KOPT-K1 (cell line): ENCODE results near the gene FILIP1.
"Not testable (repeated sequence)": the region's sequence is repeated elsewhere in the genome, so short reads cannot be mapped to it uniquely, and the experiment has no call there.

Source experiments
- H3K27ac ChIP-seq: fragments of 200-600 bp; sonication (generic); 2 replicates; pipeline ENCODE4 v1.5.1; 2016; ENCODE audit warnings: antibody characterized with exemption, mild to moderate bottlenecking, low read depth, low read length; ENCODE audit not compliant: poor library complexity, severe bottlenecking
- H3K36me3 ChIP-seq: fragments of 200-600 bp; sonication (generic); 2 replicates; pipeline ENCODE4 v1.5.1; 2017; ENCODE audit warnings: antibody characterized with exemption, mild to moderate bottlenecking, low read length, moderate library complexity; ENCODE audit not compliant: insufficient read depth
- H3K9me3 ChIP-seq: fragments of 200-600 bp; sonication (generic); 2 replicates; pipeline ENCODE4 v1.5.1; 2017; ENCODE audit warnings: antibody characterized with exemption, low read length, mild to moderate bottlenecking; ENCODE audit not compliant: insufficient read depth, poor library complexity, severe bottlenecking

Gene FILIP1

DNA sequence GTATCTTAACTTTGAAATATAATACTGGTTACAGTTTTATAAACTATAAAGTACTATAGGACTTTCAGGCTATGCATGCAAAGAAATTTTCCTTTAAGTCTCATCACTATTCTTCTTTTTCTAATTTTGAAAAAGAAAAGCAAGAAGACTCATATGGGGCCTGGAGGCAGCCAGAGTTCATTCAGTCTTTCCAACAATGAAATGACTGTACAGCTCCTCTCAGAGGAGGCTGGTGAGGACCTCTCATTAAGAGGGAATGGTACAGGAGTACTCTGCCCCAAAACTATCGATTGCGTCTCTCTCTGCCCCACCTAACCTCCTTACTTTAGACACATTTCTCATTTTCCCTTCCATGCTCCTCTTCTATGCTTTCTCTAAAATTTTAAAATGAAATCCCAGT lies 66.3 kb downstream of the FILIP1 start:
- H3K27ac ChIP-seq: no peak overlapping the region
- H3K36me3 ChIP-seq: no peaks in the 10 kb centered on the region
- H3K9me3 ChIP-seq: no peaks in the 10 kb centered on the region

GRCh38 chr6:75424618-75425548 lies 68.7 kb downstream of the FILIP1 start:
- Histone ChIP-seq H3K27ac (no peak overlapping the region), H3K36me3 (no peaks in the 10 kb centered on the region), H3K9me3 (no peaks in the 10 kb centered on the region)

GRCh38 chr6:75423386-75423785 lies 70.2 kb downstream of the FILIP1 start:
- H3K27ac ChIP-seq: no peak overlapping the region
- H3K36me3 ChIP-seq: no peaks in the 10 kb centered on the region
- H3K9me3 ChIP-seq: no peaks in the 10 kb centered on the region

GRCh38 chr6:75422024-75422639 lies 71.5 kb downstream of the FILIP1 start:
- Histone ChIP-seq H3K36me3 (no peaks in the 10 kb centered on the region), H3K9me3 (no peaks in the 10 kb centered on the region), H3K27ac (no peak overlapping the region)

DNA sequence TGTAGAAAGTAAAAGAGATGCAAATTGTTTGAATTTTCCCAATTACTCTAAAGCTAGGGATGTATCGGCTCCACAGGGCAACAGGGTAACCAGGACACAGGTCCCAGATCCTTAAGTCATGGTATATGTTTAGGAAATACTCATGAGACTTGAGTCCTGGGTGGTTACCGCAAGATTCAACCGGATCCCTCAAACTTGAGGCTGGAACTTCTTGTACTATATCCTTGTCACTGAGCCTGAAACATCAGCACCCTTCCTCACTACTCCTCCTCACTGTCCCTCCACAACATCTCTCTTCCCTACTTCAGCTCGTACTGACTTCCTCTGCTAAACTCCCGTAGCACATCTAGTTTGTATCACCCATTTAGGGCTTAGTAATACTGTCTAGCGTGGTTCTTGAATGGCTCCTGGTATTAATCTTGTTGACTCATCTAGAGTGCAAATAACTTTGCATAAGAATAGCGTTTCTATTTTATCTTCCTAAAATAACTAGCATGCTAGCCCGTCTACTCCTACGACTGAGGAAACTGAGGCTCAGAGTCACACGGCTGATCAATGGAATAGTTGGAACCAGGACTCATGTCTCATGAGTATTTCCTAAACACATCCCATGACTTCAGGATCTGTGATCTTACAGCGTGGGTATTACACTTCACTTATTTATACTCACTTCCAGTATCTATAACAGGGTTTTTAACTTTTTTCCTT lies 72.1 kb downstream of the FILIP1 start:
- no peaks in the 10 kb centered on the region for H3K36me3 ChIP-seq
- no peak overlapping the region for H3K27ac ChIP-seq
- H3K9me3 ChIP-seq: no peaks in the 10 kb centered on the region

DNA sequence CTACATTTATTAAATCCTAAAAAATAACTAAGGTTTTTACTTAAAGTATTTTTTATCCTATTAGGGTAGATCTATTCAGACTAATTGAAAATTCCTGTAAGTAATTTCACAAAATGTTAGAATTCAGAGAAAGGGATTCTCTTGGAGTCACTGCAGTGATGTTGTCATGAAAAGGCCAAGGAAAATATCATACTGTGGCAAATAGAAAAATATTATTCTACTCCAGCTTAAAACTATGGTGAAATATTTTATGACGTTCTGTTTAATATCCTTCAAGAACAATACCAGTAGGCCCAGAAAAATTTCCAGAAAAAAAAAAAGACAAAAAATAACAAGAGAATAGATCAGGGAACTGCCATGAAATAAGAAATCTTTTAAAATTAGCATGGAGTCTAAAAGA lies 73.6 kb downstream of the FILIP1 start:
- H3K27ac ChIP-seq: no peak overlapping the region

GRCh38 chr6:75419416-75419815 lies 74.2 kb downstream of the FILIP1 start:
- Histone ChIP-seq H3K36me3 (no peaks in the 10 kb centered on the region), H3K27ac (no peak overlapping the region), H3K9me3 (no peaks in the 10 kb centered on the region)

More for the DNA sequence above, 73.6 kb downstream of the FILIP1 start:
- no peaks in the 10 kb centered on the region for H3K9me3 ChIP-seq
- H3K36me3 ChIP-seq: no peaks in the 10 kb centered on the region

GRCh38 chr6:75418233-75418632 lies 75.4 kb downstream of the FILIP1 start:
- H3K27ac ChIP-seq: no peak overlapping the region
- H3K9me3 ChIP-seq: no peaks in the 10 kb centered on the region
- no peaks in the 10 kb centered on the region for H3K36me3 ChIP-seq

DNA sequence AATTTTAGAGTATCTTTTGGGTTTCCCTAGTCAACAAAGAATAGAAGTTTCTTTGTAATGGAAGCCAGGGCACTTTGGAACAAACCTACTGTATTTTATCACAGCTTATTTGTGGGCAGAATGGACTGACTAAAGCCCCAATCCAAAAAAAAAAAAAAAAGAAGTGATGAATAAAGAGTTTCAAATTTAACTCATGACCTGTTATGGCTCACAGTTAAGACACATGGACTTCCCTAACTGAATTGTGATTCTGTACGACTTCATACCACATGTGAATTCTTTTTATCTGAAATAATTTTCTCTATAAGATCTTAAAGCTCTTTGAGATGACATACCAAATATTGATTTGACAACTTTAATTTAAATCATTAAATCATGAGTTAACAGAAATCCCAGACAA lies 77.2 kb downstream of the FILIP1 start:
- H3K27ac ChIP-seq: no peak overlapping the region
- no peaks in the 10 kb centered on the region for H3K36me3 ChIP-seq

DNA sequence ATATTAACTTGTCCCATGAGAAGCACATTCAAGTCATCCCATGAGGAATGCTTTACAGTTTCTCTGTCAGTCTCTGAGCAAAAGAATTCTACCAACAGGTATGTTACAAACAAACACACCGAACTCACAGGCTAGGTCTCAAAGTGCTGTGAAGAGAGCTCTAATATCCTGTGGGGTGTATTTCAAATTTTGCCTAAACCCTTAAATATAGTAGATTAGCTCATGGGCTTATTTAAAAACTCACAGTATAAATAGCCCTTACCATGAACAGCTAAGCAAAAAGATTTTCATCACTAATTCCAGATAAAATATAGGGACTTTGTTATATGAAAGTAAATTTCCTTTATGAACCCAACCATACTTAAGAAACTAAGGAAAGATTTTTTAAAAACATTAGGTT lies 77.8 kb downstream of the FILIP1 start:
- Histone ChIP-seq H3K27ac (no peak overlapping the region), H3K36me3 (no peaks in the 10 kb centered on the region), H3K9me3 (no peaks in the 10 kb centered on the region)

More for the DNA sequence above, 77.2 kb downstream of the FILIP1 start:
- H3K9me3 ChIP-seq: no peaks in the 10 kb centered on the region

GRCh38 chr6:75414445-75415021 lies 79.1 kb downstream of the FILIP1 start:
- Histone ChIP-seq H3K36me3 (no peaks in the 10 kb centered on the region), H3K9me3 (no peaks in the 10 kb centered on the region), H3K27ac (no peak overlapping the region)

DNA sequence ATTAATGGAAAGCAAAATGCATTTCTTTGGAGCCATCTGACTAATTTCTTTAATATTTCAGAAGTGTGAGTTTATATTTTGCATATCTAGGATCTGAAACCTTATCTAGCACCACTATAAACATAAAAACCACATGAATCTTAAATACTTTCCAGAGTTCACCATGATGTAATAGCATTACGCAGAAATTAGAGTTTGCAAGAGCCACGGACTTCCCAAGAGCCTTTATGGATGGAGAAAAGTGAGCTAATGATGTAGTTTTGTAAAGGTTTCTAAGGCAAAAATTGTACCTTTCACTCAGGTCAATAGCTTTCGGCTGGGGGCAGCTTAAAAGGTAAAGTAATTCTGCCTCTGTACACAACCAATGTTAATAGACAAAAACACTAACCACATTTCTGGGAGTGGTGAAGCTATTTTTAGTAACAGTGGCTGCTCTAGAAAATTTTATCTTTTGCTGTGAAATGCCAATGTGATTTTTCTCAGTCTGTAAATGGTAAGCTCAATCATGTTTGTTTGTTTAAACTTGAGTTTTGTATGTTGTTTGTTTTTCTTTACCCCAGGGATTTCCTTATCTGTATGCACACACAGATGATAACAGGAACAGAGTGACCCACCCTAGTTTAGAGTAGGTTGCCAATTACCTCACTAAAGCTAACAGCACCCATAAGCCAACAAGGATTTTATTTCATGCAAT lies 80.5 kb downstream of the FILIP1 start:
- no peaks in the 10 kb centered on the region for H3K9me3 ChIP-seq
- H3K27ac ChIP-seq: no peak overlapping the region
- H3K36me3 ChIP-seq: no peaks in the 10 kb centered on the region

GRCh38 chr6:75410564-75410963 lies 83.0 kb downstream of the FILIP1 start:
- not testable (repeated sequence) for H3K27ac ChIP-seq, H3K36me3 ChIP-seq, H3K9me3 ChIP-seq

- H3K9me3 ChIP-seq: no peaks in the 10 kb centered on the region
- H3K36me3 ChIP-seq: no peaks in the 10 kb centered on the region
- no peak overlapping the region for H3K27ac ChIP-seq
Observed at GRCh38 chr6:75409928-75410327, 83.7 kb downstream of the FILIP1 start.
